Stimulated activated CD8-positive, alpha-beta memory T cell treated with anti-CD3 and anti-CD28 coated beads, Interleukin-4, amount 100 ng/mL, for 4 hours (primary cell): ENCODE data around the gene P3H1.
A peak's percentile ranks its signal among the peaks of the same experiment; 100 is the strongest.
"Not testable (repeated sequence)": the region's sequence is repeated elsewhere in the genome, so short reads cannot be mapped to it uniquely, and the experiment has no call there.

Source experiments
- DNase-seq, 2 donors: peaks; one replicate each; pipeline ENCODE4 v3.0.0-alpha.2; 2020; ENCODE audit warnings: low read depth in 2 of 2, low spot score in 1 of 2

The P3H1 gene

GRCh38 chr1:42774928-42775526 lies 8.2 kb upstream of the P3H1 start:
- DNase-seq: no peak

GRCh38 chr1:42773420-42773819 lies 6.6 kb upstream of the P3H1 start:
- DNase-seq: no peak

DNA sequence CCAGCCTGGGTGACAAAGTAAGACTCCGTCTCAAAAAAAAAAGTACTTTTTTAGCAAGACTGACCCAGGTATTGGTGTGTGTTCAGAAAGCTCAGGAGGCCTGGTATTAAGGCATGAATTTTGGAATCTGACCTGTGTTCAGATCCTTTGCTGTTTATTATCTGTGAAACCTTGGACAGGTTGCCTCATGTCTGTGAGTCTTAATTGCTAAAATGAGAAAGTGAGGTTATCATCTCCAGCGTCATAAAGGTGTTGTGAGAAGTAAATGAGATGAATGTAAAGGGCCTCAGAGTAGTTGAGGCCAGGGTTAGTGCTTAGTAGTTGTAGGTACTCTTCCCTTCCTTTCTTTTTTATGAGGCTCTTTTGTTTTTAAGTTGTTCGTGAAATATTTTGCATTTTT lies 3.0 kb upstream of the P3H1 start:
- no peak for DNase-seq

DNA sequence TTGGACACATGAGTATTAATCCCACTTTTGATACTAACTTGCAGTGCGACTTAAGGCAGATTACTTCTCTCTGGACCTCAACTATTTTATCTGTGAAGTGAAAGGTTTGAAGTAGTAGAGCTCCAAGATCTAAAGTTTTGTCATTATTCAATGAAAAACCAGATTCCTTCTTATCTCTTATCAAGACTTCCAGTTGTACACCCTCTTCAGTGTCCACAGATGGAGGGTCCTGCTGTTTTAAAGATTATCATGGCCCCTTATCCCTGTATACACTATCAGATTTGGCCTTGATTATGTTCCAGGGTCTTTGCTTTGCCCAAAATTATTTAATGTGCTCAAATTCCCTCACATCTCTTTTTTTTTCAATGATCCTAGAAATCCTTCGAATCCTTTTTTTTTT lies 1.3 kb upstream of the P3H1 start:
- no peak for DNase-seq

- DNase-seq: no peak
These were observed 727 bp upstream of the P3H1 start for GRCh38 chr1:42767510-42768000.

DNA sequence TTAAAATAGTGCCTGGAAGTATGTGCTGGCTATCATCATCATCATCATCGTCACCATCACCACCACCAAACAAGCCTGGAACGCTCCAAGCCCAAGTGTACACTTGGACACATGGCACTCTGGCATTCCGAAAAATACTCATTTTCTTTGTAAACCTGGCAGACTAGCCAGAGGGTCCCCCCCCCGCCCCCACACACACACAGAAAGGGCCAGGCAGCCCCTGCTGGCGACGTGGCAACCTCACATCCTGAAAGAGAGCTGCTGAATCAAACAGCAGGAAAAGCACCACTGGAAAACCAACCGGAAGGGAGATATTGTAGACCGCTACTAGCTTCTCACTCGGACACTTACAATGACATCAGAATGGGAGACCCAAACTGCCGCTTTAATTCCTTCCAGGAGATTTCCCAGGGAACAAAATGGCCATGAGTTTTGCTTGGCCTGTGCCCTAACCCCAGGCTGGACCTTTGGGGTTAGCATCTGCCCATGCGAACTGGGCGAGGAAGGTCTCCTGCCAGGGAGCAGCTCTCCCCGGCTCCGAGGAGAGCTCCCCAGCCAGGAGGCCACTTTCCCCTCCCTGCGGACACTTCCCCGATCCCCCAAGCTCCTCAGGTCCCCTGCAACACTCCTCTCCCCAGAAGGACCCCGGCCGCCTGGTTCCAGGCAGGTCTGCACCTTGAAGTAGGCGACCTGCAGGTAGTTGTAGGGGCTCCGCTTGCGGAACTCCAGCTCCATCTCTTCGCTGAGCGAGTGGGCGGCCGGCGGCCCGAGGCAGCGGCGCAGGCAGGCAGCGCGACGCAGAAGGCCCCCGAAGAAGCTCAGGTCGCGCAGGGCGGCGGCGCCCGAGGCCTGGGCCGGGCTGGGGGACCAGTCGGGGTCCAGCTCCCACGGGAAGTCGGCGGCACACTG lies 742 bp downstream of the P3H1 start:
- peak in 1 of 2 donors; percentile 20 for DNase-seq

DNA sequence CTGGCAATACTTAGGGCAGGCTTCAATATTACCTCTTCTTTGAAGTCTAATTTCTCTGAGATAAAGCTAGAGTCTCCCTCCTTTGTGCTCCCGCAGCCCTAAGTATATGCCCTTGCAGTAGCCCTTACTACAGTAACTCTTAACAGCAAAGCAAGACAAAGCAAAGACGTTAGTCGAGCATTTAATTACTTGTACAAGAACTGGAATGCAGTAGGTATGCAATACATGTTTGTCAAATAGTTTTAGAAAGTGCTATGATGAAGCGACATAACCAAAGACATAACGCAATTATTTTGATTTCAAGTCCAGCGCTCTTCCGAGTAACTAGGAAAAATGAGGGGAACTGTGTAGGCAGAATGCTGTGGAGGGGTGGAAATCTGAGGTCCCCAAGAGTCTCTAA lies 1.6 kb downstream of the P3H1 start:
- DNase-seq: no peak

- DNase-seq: no peak
These were observed 4.6 kb downstream of the P3H1 start for GRCh38 chr1:42762269-42762668.

DNA sequence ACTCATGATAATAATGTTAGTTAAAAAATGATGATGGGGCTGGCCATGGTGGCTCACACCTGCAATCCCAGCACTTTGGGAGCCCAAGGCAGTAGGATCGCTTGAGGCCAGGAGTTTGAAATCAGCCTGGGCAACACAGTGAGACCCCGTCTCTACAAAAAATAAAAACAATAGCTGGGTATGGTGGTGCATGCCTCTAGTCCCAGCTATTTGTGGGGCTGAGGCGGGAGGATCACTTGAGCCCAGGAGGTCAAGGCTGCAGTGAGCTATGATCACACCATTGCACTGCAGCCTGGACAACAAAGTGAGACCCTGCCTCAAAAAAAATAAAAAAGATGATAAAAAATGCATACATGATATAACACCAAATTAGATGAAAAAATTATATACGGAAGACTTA lies 5.3 kb downstream of the P3H1 start:
- no peak for DNase-seq

- no peak for DNase-seq
These were observed 7.7 kb downstream of the P3H1 start for GRCh38 chr1:42759114-42759513.

GRCh38 chr1:42758641-42759040 lies 8.2 kb downstream of the P3H1 start:
- no peak for DNase-seq

GRCh38 chr1:42757892-42758275 lies 8.9 kb downstream of the P3H1 start:
- no peak for DNase-seq

- DNase-seq: no peak
These were observed 9.6 kb downstream of the P3H1 start for GRCh38 chr1:42756956-42757891.

DNA sequence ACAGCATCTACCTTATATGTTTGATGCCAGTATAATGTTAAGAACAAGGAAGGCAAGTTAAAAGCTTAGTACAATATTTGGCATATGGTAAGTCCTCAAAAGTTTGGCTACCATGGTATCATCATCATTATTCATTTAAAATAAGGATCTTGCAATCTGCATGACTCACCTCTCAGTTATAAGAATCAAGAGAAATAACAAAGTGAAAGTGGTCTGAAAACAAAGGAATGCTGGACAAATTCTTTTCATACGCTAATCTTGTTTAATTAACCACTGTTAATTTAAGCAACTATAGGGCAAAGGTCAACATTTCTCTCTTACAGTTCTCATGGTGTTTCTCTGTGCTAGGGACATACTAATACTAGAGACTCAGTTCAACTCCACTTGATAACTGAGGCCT lies 13.8 kb downstream of the P3H1 start:
- DNase-seq: no peak

- DNase-seq: no peak
These were observed 14.5 kb downstream of the P3H1 start for GRCh38 chr1:42752284-42752683.

DNA sequence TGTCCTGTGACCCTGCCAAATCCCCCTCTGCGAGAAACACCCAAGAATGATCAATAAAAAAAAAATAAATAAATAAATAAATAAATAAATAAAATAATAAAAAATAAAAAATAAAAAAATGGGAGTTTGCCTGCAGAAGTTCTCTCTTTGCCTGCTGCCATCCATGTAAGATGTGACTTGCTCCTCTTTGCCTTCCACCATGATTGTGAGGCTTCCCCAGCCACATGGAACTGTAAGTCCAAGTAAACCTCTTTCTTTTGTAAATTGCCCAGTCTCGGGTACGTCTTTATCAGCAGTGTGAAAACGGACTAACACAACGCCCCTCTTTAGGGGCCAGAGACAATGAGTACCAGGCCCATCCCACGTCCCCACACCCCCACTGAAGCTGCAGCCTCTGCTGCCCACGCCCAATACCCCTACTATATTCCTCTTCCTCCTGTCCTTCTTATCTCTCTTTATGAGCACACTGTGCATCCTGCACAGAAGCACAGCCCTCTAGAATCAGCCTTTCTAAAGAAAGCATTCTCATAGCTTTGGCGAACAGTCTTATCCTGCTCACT lies 15.2 kb downstream of the P3H1 start:
- DNase-seq: not testable (repeated sequence)

- no peak for DNase-seq
These were observed 16.8 kb downstream of the P3H1 start for GRCh38 chr1:42750041-42750440.

GRCh38 chr1:42748461-42749410 lies 18.1 kb downstream of the P3H1 start:
- no peak for DNase-seq

GRCh38 chr1:42748021-42748420 lies 18.8 kb downstream of the P3H1 start:
- DNase-seq: no peak

DNA sequence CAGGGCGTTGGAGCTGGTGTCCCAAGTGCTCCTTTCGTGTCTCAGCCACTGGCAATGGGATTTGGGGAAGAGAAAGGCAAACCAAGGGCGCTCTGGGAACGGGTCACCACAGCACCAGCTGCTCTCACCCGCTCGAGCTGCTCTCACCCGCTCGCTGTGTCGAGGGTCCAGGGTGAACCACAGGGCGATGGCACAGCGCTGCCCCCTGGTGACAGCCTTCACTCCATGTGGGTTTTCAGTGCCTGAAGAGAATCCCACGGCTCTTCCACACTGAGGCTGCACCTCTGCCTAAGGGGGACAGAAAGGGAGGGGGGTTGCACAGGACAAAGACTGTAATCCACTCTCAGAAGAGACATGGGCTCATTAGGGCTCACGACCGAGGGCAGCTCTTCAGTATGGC lies 19.7 kb downstream of the P3H1 start:
- peak in 1 of 2 donors; percentile 25 for DNase-seq
